ENCODE data around the gene SECISBP2L.
"Not testable (repeated sequence)": the region's sequence is repeated elsewhere in the genome, so short reads cannot be mapped to it uniquely, and the experiment has no call there.

SECISBP2L gene, protein sequence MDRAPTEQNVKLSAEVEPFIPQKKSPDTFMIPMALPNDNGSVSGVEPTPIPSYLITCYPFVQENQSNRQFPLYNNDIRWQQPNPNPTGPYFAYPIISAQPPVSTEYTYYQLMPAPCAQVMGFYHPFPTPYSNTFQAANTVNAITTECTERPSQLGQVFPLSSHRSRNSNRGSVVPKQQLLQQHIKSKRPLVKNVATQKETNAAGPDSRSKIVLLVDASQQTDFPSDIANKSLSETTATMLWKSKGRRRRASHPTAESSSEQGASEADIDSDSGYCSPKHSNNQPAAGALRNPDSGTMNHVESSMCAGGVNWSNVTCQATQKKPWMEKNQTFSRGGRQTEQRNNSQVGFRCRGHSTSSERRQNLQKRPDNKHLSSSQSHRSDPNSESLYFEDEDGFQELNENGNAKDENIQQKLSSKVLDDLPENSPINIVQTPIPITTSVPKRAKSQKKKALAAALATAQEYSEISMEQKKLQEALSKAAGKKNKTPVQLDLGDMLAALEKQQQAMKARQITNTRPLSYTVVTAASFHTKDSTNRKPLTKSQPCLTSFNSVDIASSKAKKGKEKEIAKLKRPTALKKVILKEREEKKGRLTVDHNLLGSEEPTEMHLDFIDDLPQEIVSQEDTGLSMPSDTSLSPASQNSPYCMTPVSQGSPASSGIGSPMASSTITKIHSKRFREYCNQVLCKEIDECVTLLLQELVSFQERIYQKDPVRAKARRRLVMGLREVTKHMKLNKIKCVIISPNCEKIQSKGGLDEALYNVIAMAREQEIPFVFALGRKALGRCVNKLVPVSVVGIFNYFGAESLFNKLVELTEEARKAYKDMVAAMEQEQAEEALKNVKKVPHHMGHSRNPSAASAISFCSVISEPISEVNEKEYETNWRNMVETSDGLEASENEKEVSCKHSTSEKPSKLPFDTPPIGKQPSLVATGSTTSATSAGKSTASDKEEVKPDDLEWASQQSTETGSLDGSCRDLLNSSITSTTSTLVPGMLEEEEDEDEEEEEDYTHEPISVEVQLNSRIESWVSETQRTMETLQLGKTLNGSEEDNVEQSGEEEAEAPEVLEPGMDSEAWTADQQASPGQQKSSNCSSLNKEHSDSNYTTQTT

DNA sequence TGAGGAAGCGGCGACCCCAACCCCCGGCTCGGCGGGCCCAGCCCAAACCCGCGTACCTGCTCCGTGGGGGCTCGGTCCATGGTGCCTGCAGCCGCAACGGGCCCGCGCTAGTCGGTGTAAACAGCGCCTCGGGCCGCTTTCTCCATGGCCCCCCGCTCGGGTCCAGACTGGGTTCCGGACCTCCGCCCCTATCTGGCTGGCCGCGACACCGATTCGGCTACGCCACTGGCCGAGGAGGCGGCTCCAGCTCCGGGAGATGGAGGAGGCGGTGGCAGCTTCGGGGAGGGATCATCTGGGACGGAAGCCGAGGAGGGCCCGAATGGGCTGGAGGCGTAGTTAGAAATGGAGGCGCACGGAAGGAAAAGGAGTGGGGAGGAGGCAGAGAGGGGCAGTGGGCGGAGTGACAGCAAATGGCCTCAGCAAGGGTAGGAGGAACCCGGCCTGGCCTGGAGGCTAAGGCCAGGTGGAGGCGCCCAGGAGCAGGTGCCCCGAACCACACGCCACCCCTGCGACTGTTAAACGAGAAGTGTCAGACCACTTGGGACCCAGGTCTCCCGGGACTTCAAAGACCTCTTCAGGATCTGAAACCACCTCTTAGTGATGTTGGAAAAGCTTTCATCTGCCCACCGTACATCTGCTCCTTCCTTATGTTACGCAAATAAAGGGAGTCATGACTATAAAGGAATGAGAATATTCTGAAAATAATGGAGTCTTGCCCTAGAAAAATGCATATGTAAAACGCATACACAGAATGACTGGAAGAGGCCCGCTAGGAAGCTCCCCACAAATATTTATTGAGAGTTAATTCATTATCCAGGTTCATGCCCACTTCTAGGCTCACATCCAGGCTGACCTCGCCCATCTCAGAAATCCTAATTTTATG, at the start of gene SECISBP2L:
Gene SECISBP2L, minus strand, starts transcription at position 227 of the 883 bp plus-strand sequence. Its CDS starts 147 bp downstream, at position 80.
- DNase-seq = peak; percentile 94

DNA sequence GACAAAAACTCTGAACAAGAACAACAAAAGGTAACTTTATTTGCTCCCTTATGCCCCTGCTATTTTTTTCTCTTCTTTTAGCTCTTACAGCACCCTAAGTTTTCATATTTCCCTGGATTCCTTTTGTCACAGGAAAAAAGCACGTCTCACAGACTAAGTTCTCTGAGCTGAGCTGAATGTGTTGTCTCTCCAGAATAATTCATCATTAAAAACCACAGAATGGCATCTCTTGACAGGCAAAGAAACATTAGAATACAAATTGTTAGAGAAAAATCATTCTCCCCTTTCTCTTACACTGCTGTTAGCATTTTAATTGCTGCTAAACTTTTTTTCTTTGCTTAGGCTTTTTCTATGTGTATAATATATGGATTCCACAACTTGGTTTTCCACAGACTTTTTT, 48.7 kb upstream of the SECISBP2L start:
- peak; percentile 7 for DNase-seq

DNA sequence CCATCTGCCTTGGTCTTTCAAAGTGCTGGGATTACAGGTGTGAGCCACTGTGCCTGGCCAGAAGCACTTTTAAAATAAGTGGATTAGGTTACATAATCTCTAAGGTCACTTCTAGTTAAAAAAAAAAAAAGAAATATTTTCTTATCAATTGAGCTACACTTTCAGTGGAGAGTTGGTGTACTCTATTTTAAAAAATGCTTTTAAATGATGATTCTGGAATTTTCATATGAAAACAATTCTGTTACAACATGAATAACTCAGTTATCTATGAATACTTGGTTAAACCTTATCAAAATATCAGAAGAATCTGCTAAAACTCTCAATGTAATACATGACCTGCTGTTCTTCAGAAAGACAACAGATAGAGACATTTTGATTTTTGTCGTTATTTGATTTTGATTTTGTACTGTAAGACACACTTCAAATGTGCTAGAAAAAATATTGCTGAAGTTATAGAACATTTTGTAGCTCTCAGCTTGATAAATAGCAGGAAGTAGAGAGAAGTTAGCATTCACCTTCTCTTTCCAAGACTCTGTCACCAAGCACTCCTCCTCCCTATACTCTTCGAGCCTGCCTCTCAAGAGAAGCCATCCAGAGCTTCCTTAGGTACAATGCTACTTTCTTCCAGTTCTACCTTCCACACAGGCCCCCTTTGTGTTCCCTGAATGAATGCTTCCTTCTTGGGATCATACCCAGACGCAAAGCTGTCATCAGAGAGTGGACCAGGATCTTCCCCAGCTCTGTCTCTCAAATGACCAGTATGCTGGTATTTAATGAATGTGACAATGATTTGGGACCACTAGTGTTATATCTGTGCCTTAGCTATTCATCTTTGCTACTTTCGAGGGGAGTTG, 47.2 kb upstream of the SECISBP2L start:
- no peak for DNase-seq

DNA sequence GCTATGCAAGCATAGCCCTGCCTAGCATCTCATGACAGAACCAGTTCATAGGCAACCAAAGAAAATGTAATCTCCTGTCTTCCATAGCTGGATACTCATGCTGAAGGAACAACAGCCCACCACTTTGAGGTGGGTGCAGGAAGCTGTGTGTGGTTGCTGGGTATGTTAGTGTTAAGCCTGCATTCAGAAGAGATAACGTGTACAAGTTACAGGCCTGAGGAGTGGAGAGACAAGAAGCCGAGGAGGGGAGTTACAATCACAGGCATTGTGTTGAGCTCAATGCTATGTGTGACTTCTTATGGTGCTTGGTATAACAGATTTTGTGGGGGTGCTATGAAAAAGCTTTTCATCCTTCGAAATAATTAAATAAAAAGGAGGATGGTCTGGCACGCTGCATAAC, 42.8 kb upstream of the SECISBP2L start:
- DNase-seq = no peak

DNA sequence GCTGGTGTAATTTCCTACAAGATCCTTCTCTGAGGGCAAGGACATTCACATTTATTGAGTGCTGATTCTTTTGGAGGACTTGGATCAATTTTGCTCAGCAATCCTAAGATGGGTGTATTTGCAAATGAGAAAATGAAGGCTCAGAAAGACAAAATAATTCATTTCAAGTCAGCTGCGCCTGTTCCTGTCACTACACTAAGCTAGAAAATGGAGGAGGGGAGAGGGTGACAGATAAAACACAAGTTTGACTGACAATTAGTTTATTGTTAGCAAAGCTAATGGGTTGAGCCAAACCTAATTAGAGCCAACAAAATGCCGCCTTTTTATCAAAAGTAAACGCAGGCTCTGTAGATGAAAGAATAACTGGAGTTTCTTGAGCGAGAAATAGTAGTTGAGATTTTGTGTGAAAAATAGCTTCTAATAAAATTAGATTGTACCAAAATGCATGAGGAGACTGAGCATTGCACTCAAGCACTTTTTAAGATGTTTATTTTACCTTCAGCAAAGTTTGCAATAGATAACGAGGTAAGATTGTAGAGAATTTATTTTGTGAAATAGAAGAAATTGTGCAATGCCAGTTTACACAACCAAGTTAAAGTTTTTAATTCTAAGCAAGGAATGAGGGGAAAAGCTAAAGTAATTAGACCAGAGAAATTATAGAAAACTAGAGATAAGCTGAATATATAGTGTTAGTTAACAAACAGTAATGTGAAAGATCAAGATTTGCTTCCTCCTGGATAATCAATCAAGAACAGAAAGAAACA, 39.6 kb upstream of the SECISBP2L start:
- no peak for DNase-seq

DNA sequence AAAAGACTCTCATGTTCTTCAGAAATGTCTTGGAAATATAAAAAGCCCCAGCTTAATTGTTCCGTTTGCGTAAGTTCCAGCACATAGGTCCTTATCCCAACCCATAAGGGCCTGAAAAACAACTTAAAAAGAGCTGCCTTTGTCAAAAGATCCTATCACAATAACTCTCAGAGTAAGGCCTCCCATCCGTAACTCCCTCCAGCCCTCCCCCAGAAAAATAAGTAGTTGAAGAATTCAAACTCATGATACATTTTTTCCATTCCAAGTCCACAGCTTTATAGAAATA, 38.0 kb upstream of the SECISBP2L start:
- no peak for DNase-seq

DNA sequence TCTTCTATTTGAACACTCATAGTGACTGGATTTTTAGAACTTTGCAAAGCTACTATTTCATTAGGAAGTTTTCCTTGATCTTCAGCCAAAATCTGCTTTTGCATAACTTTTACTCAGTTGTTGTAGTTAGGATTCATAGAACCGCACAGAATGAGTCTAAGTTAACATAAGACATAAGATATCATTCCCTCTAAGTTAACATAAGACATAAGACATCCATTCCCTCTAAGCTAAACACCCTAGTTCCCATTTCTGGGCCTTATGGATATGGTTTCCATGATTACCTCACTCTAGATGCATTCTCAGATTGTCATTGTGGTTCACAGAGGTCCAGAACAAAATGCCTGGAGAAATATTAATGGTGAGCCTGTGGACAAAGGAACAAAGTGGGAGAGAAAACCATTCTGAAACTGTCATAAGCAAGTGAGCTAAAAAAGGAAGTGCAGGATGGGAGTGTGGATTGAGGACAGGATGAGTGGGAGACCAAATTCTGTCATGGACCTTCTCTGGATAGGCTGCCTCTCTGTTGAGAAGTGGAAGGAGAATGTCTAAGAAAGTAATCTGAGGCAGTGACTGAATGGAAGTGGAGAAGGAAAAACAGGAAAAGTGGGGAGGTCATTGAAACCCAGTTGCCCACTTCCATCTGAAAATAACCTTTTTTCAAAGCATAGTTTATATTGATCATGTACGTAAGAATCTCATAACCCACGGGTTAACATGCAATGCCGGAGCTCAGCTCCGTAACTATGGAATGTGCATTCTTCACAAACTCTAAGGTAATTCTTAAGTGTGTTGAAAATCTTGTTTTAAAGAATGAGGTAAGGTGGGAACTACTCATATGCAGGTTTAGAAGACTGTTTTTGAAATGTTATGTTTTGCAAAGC, 37.4 kb upstream of the SECISBP2L start:
- DNase-seq = peak; percentile 79

DNA sequence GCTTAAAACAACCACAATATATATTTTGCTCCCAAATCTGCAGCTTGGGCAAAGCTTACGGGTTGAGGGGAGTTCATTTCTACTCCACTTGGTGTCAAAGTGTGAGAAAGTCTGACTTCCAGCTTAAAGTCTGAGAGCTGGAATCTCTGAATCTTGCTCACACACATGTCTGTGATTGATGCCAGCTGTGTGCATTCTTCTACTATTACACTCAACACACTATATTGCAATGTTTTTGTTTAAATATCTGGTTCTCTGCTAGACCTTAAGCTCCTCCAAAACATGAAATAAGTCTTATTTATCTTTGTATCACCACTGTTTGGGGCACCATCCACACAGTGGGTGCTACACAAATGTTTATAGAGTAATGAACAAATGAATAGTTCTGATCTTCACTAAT, 36.7 kb upstream of the SECISBP2L start:
- DNase-seq = peak; percentile 83

DNA sequence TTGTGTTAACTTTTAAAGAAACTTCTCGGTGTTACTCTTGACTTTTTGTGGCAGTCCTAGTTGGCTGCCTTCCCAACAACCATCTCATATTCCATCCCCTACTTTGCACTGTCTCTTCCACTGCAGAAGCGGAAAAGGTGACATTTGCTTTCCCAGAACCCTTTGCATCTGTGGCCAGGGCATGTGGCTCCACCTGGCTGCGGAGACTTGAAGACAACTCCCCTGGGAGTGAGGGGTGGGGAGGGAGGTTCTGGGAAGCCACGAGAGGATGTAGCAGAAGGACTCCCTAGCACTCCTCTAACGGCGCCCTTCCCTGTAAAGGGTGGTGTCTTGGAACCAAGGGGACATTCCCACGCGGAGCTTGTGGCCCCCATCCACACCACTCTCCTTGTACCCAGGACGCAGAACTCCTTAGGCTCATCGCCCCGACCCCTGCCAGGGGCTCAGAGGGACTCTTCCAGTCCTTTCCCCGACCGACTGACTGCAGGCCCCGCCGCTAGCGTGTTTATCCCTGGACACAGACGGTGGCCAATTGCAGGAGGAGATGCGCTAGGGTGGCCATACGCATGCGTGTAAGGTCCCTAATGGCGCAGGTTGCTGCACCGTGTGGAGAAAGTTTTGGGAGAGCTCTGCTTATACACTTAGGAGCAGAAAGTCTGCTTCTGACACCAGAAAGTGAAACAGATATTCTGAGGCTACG, 33.2 kb upstream of the SECISBP2L start:
- DNase-seq = no peak

DNA sequence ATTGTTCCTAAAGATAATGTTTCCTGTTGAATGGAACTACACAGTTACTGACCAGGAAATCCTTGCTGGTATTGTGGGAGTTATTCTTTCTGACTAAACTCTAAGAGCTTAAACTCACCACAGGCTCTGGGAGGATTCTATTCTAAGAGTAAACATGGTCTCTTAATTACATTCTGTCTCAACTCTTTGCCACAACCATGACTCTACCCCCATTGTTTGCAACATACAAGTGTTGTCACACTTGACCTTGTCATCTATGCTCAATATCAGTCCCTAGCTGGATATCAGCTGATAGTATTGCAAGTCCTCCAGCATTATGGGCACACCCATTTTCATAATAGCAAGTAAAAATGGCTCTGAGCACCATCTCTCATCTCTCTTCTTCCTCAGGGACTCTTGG, 29.6 kb upstream of the SECISBP2L start:
- no peak for DNase-seq

DNA sequence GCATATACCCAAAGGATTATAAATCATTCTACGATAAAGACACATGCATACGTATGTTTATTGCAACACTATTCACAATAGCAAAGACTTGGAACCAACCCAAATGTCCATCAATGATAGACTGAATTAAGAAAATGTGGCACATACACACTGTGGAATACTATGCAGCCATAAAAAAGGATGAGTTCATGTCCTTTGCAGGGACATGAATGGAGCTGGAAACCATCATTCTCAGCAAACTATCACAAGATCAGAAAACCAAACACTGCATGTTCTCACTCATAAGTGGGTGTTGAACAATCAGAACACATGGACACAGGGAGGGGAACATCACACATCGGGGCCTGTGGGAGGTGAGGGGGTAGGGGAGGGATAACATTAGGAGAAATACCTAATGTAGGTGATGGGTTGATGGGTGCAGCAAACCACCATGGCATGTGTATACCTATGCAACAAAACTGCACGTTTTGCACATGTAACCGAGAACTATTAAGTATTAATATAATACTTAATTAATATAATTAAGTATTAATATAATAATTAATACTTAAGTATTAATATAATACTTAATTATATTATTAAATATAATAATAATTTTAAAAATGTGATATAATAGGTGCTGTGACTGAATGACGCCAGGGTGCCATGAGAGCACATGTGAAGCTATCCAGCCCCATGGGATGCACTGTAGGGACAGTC, 28.5 kb upstream of the SECISBP2L start:
- not testable (repeated sequence) for DNase-seq

DNA sequence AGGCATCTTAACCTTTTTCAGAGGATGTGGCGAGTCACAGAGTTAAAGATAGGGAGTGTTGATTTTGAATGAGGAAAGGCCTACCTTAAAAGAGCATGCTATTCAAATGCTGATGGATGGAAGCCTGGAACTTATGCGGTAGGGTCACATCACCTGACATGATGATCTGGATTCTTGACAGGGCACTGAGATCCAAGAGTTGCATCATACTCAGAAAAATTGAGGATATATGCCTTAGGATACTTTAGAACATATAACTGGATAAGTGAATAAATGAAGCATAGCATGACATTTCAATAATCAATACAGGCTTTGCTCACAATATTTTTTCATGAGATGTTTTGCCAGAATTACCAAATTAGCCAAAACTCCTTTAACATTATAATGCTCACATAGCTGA, 20.1 kb upstream of the SECISBP2L start:
- no peak for DNase-seq

DNA sequence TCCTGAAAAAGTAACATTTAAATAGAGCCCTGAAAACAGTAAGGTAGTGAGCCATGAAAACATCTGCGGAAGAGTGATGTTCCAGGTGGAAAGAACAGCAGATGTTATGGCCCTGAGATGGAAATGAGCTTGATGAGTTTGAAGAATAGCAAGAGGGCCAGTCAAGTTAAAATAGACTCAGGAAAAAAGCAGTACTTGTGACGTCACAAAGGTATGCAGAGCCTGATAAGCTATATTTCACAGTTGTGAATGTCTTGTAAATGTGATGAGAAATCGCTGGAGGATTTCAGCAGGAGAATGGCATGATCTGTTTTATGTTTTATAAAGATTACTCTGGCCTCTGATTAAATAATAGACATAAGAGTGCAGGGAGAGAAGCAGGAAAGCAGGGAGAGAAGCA, 18.6 kb upstream of the SECISBP2L start:
- no peak for DNase-seq

DNA sequence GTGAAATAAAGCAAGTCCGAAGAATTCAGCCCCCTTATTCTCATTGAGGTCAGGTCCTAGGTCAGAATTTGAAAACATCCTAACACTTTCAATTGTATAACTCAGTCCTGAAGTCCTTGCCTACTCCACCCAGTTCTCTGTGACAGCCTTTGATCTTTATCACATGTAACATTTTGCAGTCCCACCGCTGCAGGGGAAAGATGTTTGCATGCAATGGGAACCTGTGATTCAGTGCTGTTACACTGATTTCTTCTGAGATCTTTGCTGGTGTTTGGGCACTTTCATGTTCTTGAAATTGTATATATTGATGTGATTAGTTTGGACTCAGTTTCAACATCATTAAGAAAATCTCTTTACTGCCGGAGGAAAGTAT, 18.0 kb upstream of the SECISBP2L start:
- no peak for DNase-seq

DNA sequence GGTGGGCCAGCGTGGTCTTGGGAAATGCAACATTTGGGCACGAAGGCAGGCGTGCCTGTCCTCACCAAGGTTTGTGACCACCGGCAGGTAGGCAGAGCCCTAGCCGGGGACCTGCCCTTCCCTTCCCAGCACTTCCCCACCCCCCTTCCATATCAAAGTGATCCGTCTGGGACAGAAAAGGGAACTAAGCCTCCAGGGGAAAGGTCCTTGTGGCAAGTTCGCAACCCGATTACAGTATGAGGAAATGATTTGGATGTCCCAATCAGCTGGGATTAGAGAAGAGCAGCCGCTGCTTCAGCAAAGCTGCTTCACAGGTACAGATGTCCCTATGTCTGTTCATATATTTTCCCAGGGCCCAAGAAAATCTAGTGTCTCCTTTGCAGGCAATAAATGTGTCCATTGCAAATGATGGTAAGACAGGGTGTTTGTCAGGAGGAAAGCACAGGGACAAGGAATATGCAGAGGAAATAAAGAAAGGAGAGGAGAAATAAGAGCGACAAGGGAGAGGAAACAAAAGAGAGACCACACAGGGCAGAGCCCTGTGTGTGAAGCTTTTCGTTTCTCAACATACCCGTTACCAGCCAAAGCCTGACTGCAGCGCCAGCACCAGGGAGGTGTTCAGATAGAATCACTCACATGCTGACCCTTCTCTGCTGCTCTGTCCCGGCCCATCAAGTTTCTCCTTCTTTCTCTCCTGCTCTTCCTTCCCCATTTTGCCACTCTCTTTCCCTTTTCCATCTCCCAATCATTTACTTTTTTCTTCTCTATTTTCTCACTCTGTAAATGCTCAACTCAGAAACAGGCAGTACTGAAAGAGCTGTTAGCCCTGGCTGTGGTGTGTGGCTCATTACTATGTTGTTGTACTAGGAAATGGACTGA, 17.4 kb upstream of the SECISBP2L start:
- no peak for DNase-seq

DNA sequence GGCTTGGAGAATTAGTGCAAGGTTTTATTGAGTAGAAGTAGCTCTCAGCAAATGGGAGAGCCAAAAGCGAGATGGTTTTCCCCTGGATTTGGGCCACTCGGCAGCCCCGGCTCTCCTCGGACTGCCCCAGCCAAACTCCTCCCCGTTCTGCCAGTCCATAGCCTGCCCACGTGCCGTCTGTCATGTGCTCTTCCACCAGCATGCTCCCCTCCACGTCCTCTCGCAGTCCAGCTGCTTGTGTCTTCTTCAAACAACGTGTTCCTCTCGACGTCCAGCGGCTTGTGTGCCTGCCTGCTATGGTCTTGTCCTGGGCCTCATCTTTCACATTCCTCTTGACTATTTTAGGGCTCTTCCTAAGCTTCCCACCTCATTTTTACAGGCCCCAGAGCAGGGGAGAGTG, 16.7 kb upstream of the SECISBP2L start:
- no peak for DNase-seq

DNA sequence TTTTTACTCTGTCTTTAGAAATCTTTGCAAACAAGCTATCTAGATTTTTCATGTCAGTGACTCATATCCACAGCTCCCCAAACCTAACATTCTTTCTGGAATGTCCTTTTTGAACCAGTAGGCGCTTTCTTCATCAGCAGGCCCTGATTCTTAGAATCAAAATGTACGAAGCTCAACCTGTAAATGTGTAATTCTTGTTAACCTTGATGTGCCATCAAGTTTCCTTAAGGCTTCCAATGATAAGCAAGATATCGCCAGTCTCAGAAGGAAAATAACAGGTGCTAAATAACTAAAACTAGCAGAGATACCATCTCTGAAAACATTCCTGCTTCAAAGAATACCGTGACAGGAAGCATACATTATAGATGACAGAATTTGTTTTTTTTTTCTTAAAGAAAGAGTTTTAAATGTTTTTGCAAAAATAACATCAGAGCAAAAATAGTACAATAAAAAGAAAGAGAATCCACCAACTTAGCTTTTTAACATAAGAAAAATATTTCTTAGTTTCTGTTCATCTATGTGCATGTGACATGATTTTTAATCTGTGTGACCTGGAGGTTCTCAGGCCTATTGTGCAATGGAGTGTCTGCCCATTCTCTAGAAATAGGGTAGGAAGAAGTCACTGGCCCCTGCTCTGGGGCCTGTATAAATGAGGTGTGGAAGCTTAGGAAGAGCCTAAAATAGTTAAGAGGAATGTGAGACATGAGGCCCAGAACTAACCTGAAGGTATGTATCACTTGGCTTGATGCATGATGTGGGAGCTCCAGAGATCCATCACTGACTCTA, 14.7 kb upstream of the SECISBP2L start:
- peak; percentile 48 for DNase-seq
